SK-N-SH (cell line): Measurements from ENCODE around the gene ENTPD8.

Experiments used
- CHD2 ChIP-seq: fragments of 150-350 bp; IDR thresholded peaks from 2 replicates; pipeline ENCODE4 v1.6.1; 2018; ENCODE audit warnings: low read length; ENCODE audit not compliant: partially characterized antibody
- CTCF ChIP-seq: fragments of 200-600 bp; sonication (generic); IDR thresholded peaks from 2 replicates; pipeline ENCODE4 v1.6.1; 2017; ENCODE audit warnings: antibody characterized with exemption, mild to moderate bottlenecking, moderate library complexity
- EP300 ChIP-seq, 2 experiments: IDR thresholded peaks; 2 replicates each; pipeline versions ENCODE4 v1.4.0 to v1.6.1; 2012; ENCODE audit warnings: borderline replicate concordance in 1 of 2, low read depth in 1 of 2, low read length in 1 of 2
- JUND ChIP-seq: IDR thresholded peaks from 2 replicates; pipeline ENCODE4 v1.4.0; 2012
- MAX ChIP-seq: IDR thresholded peaks from 2 replicates; pipeline ENCODE4 v1.4.0; 2012; ENCODE audit warnings: low read depth
- MEF2A ChIP-seq: IDR thresholded peaks from 2 replicates; pipeline ENCODE4 v1.4.0; 2012; ENCODE audit warnings: low read depth, borderline replicate concordance
- POLR2AphosphoS5 ChIP-seq: IDR thresholded peaks from 2 replicates; pipeline ENCODE4 v1.6.1; 2012; ENCODE audit warnings: low read depth, low read length
- REST ChIP-seq: IDR thresholded peaks from 2 replicates; pipeline ENCODE4 v1.6.1; 2012; ENCODE audit warnings: mild to moderate bottlenecking, low read depth, low read length, moderate library complexity
- RFX5 ChIP-seq: IDR thresholded peaks from 2 replicates; pipeline ENCODE4 v1.6.1; 2012; ENCODE audit warnings: mild to moderate bottlenecking, improper control_type of control experiment, low read length
- SMC3 ChIP-seq: IDR thresholded peaks from 2 replicates; pipeline ENCODE4 v1.6.1; 2012; ENCODE audit warnings: low read depth, low read length, improper control_type of control experiment
- TAF1 ChIP-seq: IDR thresholded peaks from 2 replicates; pipeline ENCODE4 v1.6.1; 2012; ENCODE audit warnings: low read depth, mild to moderate bottlenecking, low read length, moderate library complexity, borderline replicate concordance
- USF2 ChIP-seq: fragments of 150-350 bp; IDR thresholded peaks from 2 replicates; pipeline ENCODE4 v1.6.1; 2017; ENCODE audit warnings: antibody characterized with exemption, low read length, low read depth, borderline replicate concordance

GRCh38 chr9:137455359-137455991 lies 14.3 kb upstream of the ENTPD8 start:
- no peak for TF ChIP-seq EP300 (IDR thresholded peaks at IDR 0.05; ENCODE audit: borderline replicate concordance in 1 of 2, low read depth in 1 of 2, low read length in 1 of 2)
- no peak for TF ChIP-seq CTCF
- TF ChIP-seq RFX5: no peak
- no peak for TF ChIP-seq TAF1
- no peak for TF ChIP-seq CHD2
- no peak for TF ChIP-seq MEF2A
- no peak for TF ChIP-seq REST
- TF ChIP-seq SMC3: no peak
- TF ChIP-seq POLR2AphosphoS5: no peak
- no peak for TF ChIP-seq JUND
- TF ChIP-seq USF2: no peak
- TF ChIP-seq MAX: no peak
